GM19240 (cell line): ENCODE measurements around the gene TGFB3.
"Not testable (repeated sequence)": the region's sequence is repeated elsewhere in the genome, so short reads cannot be mapped to it uniquely, and the experiment has no call there.

Experiments used
- DNase-seq: peaks from one replicate; pipeline ENCODE4 v3.0.0; 2011; ENCODE audit warnings: low spot score; ENCODE audit not compliant: insufficient read length

TGFB3 gene

GRCh38 chr14:75981426-75982265 lies at the start of gene TGFB3:
TGFB3 (minus strand) TSS chr14:75981995; CDS start chr14:75980893, 1,102 bp downstream.
- peak; percentile 39 for DNase-seq

- DNase-seq = no peak
Observed at GRCh38 chr14:76024211-76024907, 42.6 kb upstream of the TGFB3 start.

- no peak for DNase-seq
Observed at GRCh38 chr14:76023757-76024156, 42.0 kb upstream of the TGFB3 start.

GRCh38 chr14:76022991-76023390 lies 41.2 kb upstream of the TGFB3 start:
- no peak for DNase-seq

GRCh38 chr14:76019676-76020075 lies 37.9 kb upstream of the TGFB3 start:
- no peak for DNase-seq

- DNase-seq = no peak
Observed at GRCh38 chr14:76015668-76016067, 33.9 kb upstream of the TGFB3 start.

GRCh38 chr14:76015191-76015590 lies 33.4 kb upstream of the TGFB3 start:
- DNase-seq = no peak

GRCh38 chr14:76012354-76012753 lies 30.6 kb upstream of the TGFB3 start:
- DNase-seq = no peak

- no peak for DNase-seq
Observed at GRCh38 chr14:76011930-76012329, 30.1 kb upstream of the TGFB3 start.

- not testable (repeated sequence) for DNase-seq
Observed at GRCh38 chr14:76009627-76010026, 27.8 kb upstream of the TGFB3 start.

GRCh38 chr14:76007852-76008251 lies 26.1 kb upstream of the TGFB3 start:
- no peak for DNase-seq

GRCh38 chr14:76007379-76007778 lies 25.6 kb upstream of the TGFB3 start:
- no peak for DNase-seq

GRCh38 chr14:76006253-76006652 lies 24.5 kb upstream of the TGFB3 start:
- DNase-seq = no peak

GRCh38 chr14:76002383-76002782 lies 20.6 kb upstream of the TGFB3 start:
- DNase-seq = no peak

GRCh38 chr14:75999511-76000190 lies 17.9 kb upstream of the TGFB3 start:
- DNase-seq = no peak

GRCh38 chr14:75996488-75996887 lies 14.7 kb upstream of the TGFB3 start:
- DNase-seq = no peak

GRCh38 chr14:75995372-75996041 lies 13.7 kb upstream of the TGFB3 start:
- no peak for DNase-seq

GRCh38 chr14:75993567-75994041 lies 11.8 kb upstream of the TGFB3 start:
- DNase-seq = no peak

- no peak for DNase-seq
Observed at GRCh38 chr14:75991753-75992152, 10.0 kb upstream of the TGFB3 start.

- no peak for DNase-seq
Observed at GRCh38 chr14:75990297-75990696, 8.5 kb upstream of the TGFB3 start.

- no peak for DNase-seq
Observed at GRCh38 chr14:75989134-75989533, 7.3 kb upstream of the TGFB3 start.
